ENCODE measurements around the gene PTPRN2.

DNA sequence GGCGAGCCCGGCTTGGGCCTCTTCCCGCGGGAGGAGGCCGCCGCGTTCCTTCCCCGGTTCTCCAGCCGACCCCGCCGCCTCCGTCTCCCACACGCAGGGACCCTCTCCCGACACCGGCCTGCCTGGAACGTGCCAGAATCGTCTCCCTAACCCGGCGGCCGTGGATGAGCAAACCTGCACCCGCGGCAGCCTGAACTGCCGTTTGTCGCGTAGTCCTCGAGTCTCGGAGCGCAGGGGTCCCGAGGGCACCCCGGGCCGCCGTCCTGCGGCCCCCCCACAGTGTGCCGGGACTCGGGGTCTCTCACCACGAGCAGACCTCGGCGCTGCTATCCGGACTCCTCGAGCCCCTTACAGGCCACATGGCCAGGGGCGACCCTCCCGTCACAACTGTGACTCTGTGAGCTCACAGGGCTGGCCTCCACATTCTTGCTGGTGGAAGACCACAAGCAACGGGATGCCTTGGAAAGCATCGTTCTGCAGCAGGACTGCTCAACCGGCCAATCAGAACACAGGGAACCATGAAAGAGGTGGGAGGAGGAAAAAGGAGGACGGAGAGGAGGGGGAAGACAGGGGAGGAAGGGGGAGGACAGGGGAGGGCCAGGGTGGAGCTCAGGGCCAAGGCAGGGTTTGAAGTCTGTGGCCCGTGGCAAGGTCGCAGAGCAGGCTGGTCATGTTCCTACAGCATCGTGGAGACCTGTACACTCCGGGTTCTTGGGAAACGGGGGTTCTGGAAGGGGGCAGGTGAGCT is 973.9 kb downstream of the PTPRN2 start:
- TF ChIP-seq, protein P1, sequence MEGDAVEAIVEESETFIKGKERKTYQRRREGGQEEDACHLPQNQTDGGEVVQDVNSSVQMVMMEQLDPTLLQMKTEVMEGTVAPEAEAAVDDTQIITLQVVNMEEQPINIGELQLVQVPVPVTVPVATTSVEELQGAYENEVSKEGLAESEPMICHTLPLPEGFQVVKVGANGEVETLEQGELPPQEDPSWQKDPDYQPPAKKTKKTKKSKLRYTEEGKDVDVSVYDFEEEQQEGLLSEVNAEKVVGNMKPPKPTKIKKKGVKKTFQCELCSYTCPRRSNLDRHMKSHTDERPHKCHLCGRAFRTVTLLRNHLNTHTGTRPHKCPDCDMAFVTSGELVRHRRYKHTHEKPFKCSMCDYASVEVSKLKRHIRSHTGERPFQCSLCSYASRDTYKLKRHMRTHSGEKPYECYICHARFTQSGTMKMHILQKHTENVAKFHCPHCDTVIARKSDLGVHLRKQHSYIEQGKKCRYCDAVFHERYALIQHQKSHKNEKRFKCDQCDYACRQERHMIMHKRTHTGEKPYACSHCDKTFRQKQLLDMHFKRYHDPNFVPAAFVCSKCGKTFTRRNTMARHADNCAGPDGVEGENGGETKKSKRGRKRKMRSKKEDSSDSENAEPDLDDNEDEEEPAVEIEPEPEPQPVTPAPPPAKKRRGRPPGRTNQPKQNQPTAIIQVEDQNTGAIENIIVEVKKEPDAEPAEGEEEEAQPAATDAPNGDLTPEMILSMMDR (IDR thresholded peaks at IDR 0.05 in 2 of 3, conservative IDR thresholded peaks at IDR 0.05 in 1 of 3; ENCODE audit: borderline replicate concordance in 1 of 3, insufficient read depth in 1 of 3, low read depth in 2 of 3, low read length in 2 of 3), result no peak
- TF ChIP-seq EZH2phosphoT487 (IDR thresholded peaks at IDR 0.05; ENCODE audit: borderline replicate concordance) (no peak), SRF (IDR thresholded peaks at IDR 0.05; ENCODE audit: low read depth) (no peak), ZFX (IDR thresholded peaks at IDR 0.05) (no peak), SIN3A (IDR thresholded peaks at IDR 0.05; ENCODE audit: low read depth) (no peak), POLR2A (IDR thresholded peaks at IDR 0.05; ENCODE audit: borderline replicate concordance, extremely low read depth, insufficient read depth, insufficient read length) (no peak), RAD21 (IDR thresholded peaks at IDR 0.05; ENCODE audit: low read depth) (no peak), SP1 (IDR thresholded peaks at IDR 0.05; ENCODE audit: low read depth) (no peak), POLR2AphosphoS5 (IDR thresholded peaks at IDR 0.05; ENCODE audit: low read depth, low read length) (no peak), YY1 (IDR thresholded peaks at IDR 0.05; ENCODE audit: extremely low read depth, insufficient replicate concordance, low read depth, low read length) (no peak), JUND (IDR thresholded peaks at IDR 0.05) (no peak)
- TF ChIP-seq, protein P2, sequence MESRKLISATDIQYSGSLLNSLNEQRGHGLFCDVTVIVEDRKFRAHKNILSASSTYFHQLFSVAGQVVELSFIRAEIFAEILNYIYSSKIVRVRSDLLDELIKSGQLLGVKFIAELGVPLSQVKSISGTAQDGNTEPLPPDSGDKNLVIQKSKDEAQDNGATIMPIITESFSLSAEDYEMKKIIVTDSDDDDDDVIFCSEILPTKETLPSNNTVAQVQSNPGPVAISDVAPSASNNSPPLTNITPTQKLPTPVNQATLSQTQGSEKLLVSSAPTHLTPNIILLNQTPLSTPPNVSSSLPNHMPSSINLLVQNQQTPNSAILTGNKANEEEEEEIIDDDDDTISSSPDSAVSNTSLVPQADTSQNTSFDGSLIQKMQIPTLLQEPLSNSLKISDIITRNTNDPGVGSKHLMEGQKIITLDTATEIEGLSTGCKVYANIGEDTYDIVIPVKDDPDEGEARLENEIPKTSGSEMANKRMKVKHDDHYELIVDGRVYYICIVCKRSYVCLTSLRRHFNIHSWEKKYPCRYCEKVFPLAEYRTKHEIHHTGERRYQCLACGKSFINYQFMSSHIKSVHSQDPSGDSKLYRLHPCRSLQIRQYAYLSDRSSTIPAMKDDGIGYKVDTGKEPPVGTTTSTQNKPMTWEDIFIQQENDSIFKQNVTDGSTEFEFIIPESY (IDR thresholded peaks at IDR 0.05; ENCODE audit: extremely low read depth, insufficient replicate concordance, low read length), result no peak
